MCF 10A (cell line): Measurements from ENCODE around the gene SH3YL1. TPM values are rescaled to one million over a fixed set of nuclear protein-coding genes. Genes with fewer than 3 reads are reported as not detected.

Source experiments
- BruUV-seq: library from RNA; stranded (reverse); fragments of 400-500 nt; replicated peaks from 2 replicates; lab custom pipeline; 2021; lab: Mats Ljungman, UMichigan
- CTCF ChIA-PET: fragments of 300-600 bp; sonication (Branson Sonifier 250); formaldehyde crosslinking; extraction: SDS; loops from one replicate; lab custom pipeline; 2021; ENCODE audit warnings: antibody characterized with exemption, inconsistent platforms; lab: Yijun Ruan, JAX
- POLR2A ChIA-PET: fragments of 300-600, 350-650 bp; sonication (Branson Sonifier 250); formaldehyde crosslinking; extraction: SDS; loops from one replicate; lab custom pipeline; 2020; ENCODE audit warnings: antibody characterized with exemption, inconsistent platforms; lab: Yijun Ruan, JAX
- DNase-seq: peaks from one replicate; pipeline ENCODE4 v3.0.0-alpha.2; 2018; ENCODE audit not compliant: unreplicated experiment
- H3K27ac Mint-ChIP-seq: one replicate; pipeline ENCODE4 v1.8.0; 2022; ENCODE audit warnings: mild to moderate bottlenecking, low read depth, mixed read lengths; ENCODE audit not compliant: unreplicated experiment
- H3K27me3 Mint-ChIP-seq: one replicate; pipeline ENCODE4 v1.8.0; 2022; ENCODE audit warnings: mixed read lengths; ENCODE audit not compliant: insufficient read depth, unreplicated experiment
- H3K36me3 Mint-ChIP-seq: one replicate; pipeline ENCODE4 v1.8.0; 2022; ENCODE audit warnings: mild to moderate bottlenecking, moderate library complexity, mixed read lengths; ENCODE audit not compliant: insufficient read depth, unreplicated experiment
- H3K4me1 Mint-ChIP-seq: one replicate; pipeline ENCODE4 v1.8.0; 2022; ENCODE audit warnings: mixed read lengths; ENCODE audit not compliant: insufficient read depth, unreplicated experiment
- H3K4me3 Mint-ChIP-seq: one replicate; pipeline ENCODE4 v1.8.0; 2022; ENCODE audit warnings: mild to moderate bottlenecking, moderate library complexity, mixed read lengths; ENCODE audit not compliant: unreplicated experiment
- H3K9me3 Mint-ChIP-seq: one replicate; pipeline ENCODE4 v1.8.0; 2022; ENCODE audit warnings: mixed read lengths; ENCODE audit not compliant: unreplicated experiment
- intact Hi-C: fragments of 100-400 bp; cut with micrococcal nuclease; formaldehyde crosslinking; loops from 2 replicates; pipeline ENCODE4 v1.14.1; 2022
- total RNA-seq: library from RNA; stranded (reverse); gene quantifications from 2 replicates; pipeline ENCODE4 v1.2.3, GENCODE V29; 2022
- TF ChIP-seq, protein P1 (sequence below): fragments of 200-600 bp; IDR thresholded peaks from one replicate; pipeline ENCODE4 v1.8.0; 2022; ENCODE audit warnings: antibody characterized with exemption, mild to moderate bottlenecking; ENCODE audit not compliant: unreplicated experiment

The SH3YL1 gene
- total RNA-seq, 1 experiment from 2014 or later, result 47.4 TPM

DNA sequence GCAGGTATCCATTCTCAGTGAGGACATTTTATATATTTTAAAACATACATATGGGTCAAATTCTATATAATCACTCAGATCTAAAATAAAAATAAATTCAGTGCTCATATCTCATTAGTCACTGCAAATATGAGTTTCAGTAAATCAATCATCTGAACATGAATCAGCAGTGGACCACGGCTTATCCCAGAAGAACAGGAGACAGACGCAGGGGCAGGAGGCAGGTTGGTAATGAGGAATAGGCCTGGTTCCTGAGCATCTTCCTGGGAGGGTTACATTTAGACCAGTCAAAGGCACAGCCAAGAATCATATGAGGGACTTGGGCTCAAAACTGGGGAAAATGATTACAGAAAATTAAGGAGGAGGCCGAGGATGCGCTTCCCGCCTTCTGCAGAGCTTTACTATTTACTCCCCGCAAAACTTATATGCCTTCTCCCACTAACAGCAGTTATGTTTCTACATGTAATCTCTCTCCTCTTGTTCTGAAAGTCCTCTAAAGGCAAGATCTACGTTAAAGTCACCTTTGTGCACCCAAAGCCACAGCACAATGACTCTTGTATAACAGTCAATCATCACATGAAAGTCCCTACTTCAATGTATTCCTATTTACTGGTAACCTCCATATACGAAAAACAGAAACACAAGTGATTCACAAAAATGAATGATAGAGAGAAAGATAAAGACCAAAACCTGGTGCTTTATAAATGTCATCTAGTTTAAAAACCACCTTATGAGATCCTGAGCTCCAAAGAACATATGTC is 35.1 kb downstream of the SH3YL1 start:
- no TSS peak for BruUV-seq
- Mint-ChIP-seq H3K27me3 (no peaks in the 10 kb centered on the region), H3K4me1 (no peaks in the 10 kb centered on the region), H3K36me3 (peaks cover 59% of the 10 kb centered on the region), H3K27ac (no peak overlapping the region), H3K9me3 (no peaks in the 10 kb centered on the region), H3K4me3 (no peak overlapping the region)
- POLR2A ChIA-PET, result no interaction called here
- no peak for DNase-seq
- intact Hi-C loops, result no loop called here
- TF ChIP-seq, protein P1, sequence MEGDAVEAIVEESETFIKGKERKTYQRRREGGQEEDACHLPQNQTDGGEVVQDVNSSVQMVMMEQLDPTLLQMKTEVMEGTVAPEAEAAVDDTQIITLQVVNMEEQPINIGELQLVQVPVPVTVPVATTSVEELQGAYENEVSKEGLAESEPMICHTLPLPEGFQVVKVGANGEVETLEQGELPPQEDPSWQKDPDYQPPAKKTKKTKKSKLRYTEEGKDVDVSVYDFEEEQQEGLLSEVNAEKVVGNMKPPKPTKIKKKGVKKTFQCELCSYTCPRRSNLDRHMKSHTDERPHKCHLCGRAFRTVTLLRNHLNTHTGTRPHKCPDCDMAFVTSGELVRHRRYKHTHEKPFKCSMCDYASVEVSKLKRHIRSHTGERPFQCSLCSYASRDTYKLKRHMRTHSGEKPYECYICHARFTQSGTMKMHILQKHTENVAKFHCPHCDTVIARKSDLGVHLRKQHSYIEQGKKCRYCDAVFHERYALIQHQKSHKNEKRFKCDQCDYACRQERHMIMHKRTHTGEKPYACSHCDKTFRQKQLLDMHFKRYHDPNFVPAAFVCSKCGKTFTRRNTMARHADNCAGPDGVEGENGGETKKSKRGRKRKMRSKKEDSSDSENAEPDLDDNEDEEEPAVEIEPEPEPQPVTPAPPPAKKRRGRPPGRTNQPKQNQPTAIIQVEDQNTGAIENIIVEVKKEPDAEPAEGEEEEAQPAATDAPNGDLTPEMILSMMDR, result no peak
- CTCF ChIA-PET, result no interaction called here

DNA sequence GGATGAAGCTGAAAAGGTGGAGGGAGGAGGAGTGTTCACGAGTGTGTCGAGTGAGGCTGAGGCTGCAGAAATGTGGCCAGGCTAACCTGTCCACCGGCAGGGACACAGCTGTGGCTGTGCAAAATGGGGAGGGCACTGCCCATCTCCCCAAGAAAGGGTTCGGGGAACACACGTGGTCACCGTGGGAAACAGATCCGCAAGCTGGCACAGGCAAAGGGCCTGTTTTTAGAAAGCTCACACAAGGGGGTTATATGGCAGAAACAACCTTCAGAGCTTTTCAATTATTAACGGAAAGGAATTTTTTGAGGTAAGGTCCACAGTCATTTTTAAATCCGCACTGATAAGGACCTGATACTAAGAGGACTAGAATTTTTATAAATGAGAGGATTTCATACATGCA is 35.7 kb downstream of the SH3YL1 start:
- BruUV-seq, result no TSS peak
- TF ChIP-seq, protein P1, result no peak
- no peaks in the 10 kb centered on the region for H3K4me1 Mint-ChIP-seq
- ChIA-PET CTCF (interaction anchor here (0.6 kb wide), 1 partner anchor 10 kb away, joined by 3 read pairs; no protein-coding TSS in a partner anchor), POLR2A (no interaction called here)
- H3K36me3 Mint-ChIP-seq, result peaks cover 62% of the 10 kb centered on the region
- no peak overlapping the region for H3K4me3 Mint-ChIP-seq
- intact Hi-C loops, result no loop called here
- no peaks in the 10 kb centered on the region for H3K27me3 Mint-ChIP-seq
- DNase-seq, result no peak
- no peaks in the 10 kb centered on the region for H3K9me3 Mint-ChIP-seq
- H3K27ac Mint-ChIP-seq, result no peak overlapping the region

DNA sequence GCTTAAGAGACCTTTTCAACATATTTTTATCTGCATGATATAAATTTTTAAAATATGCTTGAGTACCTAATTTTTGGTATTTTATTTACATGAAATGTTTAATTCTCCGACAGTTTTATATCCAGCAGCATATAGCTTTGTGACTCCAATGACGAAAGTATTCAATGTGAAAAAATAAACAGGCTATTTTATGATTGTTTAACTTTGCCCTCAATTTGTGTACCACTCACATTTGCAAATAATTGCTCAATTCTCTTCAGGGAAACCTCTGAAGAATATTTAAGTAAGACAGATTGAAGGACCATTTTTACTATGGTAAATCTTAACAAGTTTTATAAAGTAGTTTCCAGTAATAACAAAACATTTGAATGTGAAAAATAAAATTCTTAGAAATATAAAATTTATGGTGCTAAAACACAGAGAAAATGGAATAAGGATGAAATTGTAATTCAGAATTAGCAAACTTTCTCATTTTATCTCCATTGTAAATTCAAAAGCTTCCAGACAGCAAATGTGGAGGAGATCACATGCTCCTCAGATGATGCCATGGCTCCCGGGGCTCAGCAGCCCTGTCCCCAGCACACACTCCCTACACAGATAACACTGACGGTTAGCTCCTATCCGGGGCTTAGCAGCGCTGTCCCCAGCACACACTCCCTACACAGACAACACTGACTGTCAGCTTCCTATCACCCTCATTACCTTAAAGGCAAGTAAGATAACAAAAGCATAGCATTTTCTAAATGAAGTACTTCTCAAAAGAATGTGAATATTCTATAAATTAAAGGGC is 39.7 kb downstream of the SH3YL1 start:
- no TSS peak for BruUV-seq
- no peak overlapping the region for H3K4me3 Mint-ChIP-seq
- H3K27ac Mint-ChIP-seq, result no peak overlapping the region
- no peaks in the 10 kb centered on the region for H3K4me1 Mint-ChIP-seq
- POLR2A ChIA-PET, result no interaction called here
- H3K36me3 Mint-ChIP-seq, result peaks cover 63% of the 10 kb centered on the region
- CTCF ChIA-PET, result no interaction called here
- DNase-seq, result no peak
- TF ChIP-seq, protein P1, result no peak
- H3K27me3 Mint-ChIP-seq, result no peaks in the 10 kb centered on the region
- no peaks in the 10 kb centered on the region for H3K9me3 Mint-ChIP-seq
- intact Hi-C loops, result no loop called here

DNA sequence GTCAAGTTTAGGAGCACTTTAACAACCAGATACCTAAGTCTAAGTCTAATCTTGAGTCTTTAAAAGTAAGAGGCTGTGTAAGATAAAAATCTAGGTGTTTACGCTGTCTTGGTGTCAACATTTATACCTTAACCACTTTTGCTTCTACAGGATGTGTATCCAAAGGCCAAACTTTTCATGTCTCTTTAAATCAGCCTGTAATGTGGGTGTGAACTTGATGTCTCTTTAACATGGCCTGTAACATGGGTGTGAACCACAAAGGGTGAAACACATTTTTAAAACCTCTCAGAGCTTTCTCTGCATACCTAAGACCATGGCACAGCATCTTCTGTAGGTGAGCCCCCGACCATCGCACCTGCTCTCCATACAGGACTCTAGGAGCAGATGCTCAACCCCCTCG is 40.4 kb downstream of the SH3YL1 start:
- Mint-ChIP-seq H3K27me3 (no peaks in the 10 kb centered on the region), H3K4me3 (no peak overlapping the region), H3K9me3 (no peaks in the 10 kb centered on the region), H3K27ac (no peak overlapping the region), H3K36me3 (peaks cover 64% of the 10 kb centered on the region), H3K4me1 (no peaks in the 10 kb centered on the region)
- BruUV-seq, result no TSS peak
- DNase-seq, result no peak
- intact Hi-C loops, result no loop called here
- CTCF ChIA-PET, result interaction anchor here (0.9 kb wide), 1 partner anchor 206 kb away, joined by 4 read pairs; no protein-coding TSS in a partner anchor
- POLR2A ChIA-PET, result interaction anchor here (0.7 kb wide), 1 partner anchor 74 kb away, joined by 3 read pairs; no protein-coding TSS in a partner anchor
- TF ChIP-seq, protein P1, result no peak
